GM19035 (cell line): Measurements from ENCODE around the gene PSMD6.
A peak's percentile ranks its signal among the peaks of the same experiment; 100 is the strongest.

Experiments used
- ATAC-seq: cut with Tn5 transposase; IDR thresholded peaks from one replicate; pipeline ENCODE4 v1.9.1; 2021; ENCODE audit not compliant: unreplicated experiment

Gene PSMD6

DNA sequence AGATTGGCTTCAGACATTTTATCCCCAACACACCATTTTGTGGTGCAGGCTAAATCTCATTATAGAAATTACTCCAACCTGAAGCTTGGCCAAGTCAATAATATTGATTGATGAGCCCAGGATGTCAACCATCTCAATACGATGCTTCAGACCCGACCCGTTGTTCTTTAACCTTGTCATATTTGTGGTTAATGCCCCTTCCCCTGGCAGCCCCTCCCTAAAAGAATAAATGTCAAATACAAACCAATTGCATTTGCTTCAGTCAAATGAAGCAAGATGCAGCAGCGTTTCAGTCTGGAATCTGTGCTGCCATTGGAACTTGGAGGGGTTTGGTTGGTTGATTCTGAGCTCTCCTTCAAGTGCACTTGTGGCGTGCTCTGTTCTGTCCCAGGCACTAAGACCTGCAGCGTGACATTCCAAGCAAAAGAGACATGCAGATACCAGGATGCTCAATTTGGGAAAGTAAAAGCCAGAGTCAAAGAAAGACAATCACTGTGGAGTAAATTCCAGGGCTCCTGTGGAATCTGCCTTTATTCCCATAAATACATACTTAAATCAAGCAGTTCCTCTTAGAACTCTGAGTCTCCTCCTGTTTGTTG lies 23.8 kb upstream of the PSMD6 start:
- no peak for ATAC-seq

DNA sequence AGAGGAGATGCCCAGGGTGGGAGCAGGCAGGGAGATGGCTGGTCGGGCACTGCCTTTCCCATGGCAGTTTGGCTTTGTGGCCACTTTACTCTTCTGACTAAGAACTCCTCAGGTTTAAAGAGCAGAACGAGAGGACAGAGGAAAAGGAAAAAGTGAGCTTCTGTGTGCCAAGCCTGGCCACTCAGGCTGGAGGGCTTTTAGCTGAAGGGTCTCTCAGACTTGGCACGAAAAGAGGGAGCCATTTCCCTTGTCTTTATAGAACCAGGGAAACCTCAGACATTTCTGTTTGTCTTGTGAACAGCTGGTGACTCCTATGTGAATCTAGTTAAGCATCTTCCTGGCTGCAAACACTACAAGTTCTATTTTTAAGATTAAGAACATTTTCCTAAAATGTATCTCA lies 23.3 kb upstream of the PSMD6 start:
- no peak for ATAC-seq

DNA sequence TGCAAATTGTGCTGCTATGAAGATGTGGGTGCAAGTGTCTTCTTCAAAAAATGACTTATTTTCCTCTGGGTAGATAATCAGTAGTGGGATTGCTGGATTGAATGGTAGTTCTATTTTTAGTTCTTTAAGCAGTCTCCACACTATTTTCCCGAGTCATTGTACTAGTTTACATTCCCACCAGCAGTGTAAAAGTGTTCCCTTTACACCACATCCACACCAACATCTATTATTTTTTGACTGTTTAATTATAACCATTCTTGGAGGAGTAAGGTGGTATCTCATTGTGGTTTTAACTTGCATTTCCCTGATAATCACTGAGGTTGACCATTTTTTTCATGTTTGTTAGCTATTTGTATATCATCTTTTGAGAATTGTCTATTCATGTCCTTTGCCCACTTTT lies 19.7 kb upstream of the PSMD6 start:
- ATAC-seq = no peak

DNA sequence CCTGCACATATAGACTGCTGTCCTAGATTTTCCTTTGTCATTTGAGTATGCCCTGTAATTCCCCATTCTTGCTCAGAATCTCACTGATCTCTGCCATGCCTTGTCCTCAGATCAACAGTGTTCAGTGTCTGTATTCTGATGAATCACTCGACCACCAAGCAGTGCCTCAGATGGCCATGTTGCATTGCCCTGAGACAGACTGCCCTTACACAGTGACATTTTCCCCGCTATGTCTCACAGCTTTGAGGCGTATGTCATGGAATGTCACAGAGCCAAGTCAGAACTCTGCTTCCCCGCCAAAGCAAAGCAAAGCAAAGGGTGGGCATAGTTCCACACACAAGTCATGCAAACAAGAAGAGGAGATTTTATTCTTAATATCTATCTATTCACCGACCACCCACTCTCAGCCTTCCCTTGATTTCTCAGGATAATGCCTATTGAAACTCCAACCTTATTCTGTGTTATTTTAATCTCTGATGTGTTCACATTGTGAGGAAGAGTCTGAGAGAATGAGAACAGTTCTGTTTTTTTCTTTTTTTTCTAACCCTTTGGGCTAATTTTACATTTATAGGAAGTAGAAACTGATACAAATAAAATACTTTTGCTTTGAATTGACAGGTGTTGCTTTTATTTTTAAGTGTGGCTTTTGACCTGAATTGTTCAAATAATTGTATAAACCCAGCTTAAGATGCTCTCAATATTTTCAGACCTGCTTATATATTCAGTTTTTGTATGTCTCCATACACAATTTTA lies 16.9 kb upstream of the PSMD6 start:
- ATAC-seq = no peak

DNA sequence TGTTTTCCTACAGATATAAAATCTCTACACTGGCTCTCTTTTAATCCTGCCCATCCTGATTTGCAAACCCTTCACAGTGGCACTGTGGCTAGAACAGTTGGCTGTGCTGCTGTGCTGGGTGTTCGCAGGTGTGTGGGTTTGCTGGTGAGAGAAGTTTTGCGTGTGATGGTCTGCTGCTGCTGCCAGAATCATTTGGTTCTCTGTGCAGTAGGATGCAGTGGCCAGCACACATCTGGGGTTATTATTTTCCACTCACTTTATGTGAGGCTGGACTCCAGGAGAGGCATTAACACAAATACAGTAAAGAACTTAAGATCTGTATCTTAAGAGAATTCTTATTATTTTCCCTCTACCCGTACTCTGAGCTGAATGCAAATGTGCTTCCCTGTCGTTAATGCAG lies 16.0 kb upstream of the PSMD6 start:
- ATAC-seq = no peak

DNA sequence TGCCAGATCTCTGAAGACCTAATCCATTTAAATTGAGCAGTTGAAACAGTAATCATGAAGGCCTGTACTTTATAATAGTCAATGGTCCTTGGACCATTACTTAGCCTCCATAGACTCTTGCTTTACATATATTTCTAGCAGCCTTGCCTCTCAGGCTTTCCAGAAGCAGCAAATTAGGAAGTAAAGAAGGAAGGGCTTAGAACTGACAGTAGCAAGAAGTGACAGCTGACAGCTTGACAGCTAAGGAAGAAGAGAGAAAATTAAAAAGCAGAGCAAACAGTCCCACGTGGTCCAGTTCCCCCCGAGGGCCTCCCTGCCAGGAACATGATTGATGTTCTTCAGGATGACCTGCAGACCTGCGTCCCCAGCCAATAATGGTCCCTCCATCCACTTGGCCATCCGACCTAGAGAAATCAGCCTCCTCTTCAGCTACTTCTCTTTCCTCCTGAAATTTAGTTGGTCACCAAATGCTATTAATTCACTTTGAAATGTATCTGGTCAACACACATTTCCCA lies 15.0 kb upstream of the PSMD6 start:
- ATAC-seq = no peak

DNA sequence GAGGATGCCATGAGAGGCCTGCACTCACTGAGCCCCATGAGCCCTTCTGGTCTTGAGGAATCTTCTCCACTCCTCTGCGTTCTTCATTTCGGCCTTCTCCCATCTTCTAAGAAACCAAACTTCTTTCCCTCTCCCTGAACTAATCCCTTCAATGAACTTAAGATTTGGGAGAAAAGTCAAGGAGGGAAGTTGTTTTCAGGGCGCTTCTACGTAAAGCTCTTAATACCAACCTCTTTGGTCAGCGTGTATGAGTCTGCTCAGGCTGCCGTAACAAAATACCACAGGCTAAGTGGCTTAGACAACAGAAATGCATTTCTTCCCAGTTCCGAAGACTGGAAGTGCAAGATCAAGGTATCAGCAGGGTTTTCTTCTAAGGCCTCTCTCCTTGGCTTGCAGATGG lies 13.8 kb upstream of the PSMD6 start:
- no peak for ATAC-seq

DNA sequence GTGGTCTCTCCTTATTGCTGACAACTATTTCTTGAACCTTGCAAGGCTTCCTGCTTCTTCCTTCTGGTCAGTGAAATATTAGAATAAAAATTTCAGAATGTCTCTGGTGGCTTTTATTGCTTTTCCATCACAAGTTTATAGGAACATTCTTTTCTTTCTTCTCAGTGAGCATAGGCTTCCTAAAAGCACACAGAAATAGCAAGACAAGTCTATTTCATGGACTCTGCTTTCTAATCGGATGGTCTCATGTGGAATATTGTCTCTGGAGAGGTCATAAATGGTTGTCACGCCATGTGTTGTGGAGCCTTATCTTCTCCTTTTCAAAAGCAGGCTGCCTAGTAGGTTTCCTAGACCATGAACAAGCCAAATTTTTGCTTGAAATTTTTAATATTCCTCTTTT lies 9.8 kb upstream of the PSMD6 start:
- no peak for ATAC-seq

DNA sequence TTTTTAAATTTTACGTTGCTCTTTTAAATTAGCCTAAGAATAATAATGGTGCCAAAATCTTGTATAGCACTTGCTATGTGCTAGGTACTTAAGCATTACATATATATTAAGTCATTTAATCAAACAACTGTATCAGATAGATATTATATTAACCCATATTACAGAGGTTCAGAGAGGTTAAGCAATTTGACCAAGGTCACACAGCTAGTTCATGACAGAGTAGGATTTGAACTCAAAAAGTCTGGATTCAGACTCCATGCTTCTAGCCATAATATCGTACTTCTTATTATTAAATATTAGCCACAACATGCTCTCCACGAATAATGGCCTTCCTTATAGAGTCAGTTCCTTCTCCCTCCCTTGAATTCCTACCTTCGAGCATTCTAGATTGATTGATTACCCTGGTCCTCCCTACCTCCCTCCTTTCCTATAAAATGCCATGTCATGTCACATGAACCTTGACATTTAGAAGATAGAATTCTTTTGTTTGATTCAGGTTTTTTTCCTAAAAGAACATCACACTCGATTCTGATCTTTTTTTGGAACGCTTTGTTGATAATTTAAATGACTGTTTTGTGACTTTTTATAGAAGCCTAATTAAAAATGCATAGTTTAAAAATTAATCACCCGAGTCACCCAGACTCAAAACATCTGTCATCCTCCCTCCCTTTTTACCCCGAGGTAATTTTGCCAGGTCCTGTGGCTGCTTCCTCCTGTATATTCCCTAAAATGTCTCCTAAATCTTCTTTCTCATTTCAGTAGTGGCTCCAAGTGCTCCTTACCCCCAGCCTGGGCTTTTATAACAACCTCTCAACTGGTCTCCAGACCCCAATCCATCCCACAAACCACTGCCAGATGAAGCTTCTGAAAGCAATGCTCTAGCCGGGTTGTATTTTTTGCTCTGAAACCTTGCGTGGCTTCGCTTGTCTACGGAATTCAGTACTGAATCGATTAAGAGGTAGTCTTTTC lies 8.5 kb upstream of the PSMD6 start:
- ATAC-seq = no peak

DNA sequence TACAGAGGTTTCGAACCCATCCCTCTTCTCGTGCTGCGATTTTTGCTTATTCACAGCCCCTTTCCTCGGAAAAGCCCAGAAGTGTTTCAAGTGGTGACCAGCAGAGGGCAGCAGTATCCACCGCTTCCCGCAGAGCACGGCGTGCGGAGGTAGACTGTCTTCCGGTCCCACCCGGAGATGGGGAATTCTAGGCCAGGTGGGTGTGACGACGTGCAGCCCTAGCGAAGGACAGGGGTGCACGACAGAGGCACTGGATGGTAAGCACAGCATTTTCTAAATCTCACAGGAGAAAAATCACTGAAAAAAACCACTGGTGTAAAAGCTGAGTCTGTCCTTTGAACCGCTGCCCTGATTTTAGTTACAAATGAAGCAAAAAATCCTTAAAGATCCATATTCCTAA lies 7.4 kb upstream of the PSMD6 start:
- peak; percentile 94 for ATAC-seq

DNA sequence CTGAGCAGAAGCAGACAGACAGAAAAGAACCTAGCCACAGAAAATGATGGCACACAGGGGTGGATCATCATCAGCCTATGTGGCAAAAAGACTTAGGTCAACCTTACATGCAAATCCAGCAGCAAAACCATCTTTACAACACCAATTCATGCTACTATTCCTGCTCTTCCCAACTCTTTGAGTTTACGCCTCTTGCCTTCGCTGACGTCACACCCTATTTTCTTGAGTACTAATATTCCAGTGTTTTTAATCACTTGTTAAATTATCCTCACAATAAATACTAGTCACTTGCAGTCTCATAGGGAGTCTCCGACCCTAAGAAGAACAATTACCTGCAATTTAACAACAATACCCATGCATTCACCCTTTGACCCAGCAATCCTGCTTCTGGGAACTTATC lies 6.0 kb upstream of the PSMD6 start:
- no peak for ATAC-seq

DNA sequence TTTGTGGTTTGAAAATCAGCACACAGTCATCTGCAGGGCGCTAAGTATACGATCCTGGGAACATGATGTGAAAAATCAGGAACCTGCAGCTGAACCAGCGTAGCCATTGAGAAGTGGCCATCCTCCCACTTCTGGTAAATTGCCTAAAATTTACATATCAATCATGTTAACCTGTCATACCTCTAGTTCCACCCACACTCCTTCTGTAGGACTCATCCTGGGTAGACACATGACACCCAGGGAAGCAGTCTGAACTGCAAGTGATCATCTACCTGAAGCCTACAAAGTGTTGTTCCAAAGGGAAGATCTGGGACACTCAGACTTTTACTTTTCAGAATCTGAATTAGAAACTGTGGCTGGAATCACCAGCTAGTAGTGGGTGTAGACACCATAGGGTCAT lies 5.5 kb upstream of the PSMD6 start:
- ATAC-seq = no peak

DNA sequence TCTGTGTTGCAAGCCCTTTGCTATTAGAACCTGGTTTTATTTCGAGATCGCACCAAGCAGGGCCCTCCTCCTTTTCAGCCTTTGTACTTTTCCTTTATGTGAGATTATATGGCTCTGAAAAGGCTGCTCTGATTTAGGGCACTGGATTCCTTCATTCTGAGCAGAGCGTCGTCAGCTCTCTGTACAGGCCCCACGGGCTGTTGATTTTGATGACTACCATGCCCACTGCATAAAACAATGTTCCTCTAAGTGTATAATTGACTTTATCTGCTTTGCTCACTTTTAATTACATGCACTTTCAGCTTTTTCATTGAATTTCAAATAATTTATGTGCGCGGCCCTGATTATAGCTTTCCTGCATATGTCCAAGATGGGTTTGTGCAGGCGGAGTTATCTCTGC lies 4.4 kb upstream of the PSMD6 start:
- ATAC-seq = no peak

DNA sequence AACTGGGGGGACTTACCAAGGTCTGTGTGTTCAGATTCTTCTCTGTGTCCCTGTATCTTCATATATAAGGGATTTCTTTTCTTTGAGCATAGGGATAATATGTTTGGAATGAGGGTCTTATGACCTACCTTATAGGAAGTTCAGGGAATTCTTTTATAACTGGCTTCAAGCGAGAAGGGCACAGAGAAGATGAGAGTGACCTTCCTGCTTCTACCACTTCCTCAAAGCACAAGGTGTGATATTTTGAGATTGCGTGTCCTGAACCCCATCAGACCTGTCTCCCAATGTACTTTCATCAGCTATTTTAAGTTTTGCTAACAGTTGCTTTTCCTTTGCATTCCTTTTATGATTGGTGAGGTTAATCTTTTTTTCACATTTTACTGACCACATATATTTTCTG lies 3.1 kb upstream of the PSMD6 start:
- no peak for ATAC-seq

DNA sequence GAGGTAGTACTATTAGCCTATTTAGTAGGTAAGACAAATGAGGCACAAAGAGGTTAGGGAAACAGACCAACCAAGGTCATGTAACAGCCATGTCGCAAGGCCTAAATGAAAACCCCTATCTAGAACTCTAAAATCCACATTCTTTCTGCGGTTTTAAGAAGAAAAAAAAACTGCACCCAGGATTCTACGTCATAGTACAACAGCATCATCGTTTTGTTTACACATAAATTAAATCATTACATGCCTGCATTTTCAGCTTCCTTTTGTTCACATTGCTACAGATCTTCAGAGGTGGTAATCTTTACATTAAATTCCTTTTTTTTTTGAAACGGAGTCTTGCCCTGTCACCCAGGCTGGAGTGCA lies 548 bp upstream of the PSMD6 start:
- no peak for ATAC-seq

DNA sequence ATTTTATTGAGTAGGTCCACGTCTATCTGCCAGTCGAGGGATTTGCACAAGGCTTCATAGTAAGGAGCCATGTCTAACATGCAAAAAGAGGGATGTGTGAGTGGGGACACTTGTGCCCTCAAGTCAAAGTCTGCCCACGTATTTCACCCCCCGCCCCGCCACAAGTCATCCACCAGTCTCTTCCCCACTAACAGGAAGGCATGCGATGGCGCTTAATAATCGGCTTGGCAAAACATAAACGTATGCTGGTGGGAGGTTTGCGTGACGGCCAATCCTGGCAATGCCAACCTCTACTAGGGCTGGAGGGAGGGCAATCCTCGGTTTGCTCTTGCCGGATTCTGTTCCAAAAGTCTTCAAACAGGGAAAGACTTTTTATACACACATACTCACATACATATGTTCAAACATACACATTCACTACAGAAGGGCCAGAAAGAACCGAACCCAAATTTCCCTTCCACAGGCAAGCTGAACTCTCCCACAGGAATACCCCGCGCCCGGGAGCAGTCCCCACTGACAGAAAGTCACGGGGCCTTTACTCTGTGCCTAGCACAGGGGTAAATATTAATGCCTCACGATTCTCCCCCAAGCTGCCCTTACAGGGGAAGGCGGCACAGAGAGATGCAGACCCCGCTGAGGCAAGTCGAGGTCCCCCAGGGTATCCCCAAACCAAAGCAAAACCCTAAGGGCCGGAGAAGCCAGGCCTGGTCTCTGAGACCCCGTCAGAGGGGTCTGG lies 675 bp downstream of the PSMD6 start:
- peak; percentile 18 for ATAC-seq

DNA sequence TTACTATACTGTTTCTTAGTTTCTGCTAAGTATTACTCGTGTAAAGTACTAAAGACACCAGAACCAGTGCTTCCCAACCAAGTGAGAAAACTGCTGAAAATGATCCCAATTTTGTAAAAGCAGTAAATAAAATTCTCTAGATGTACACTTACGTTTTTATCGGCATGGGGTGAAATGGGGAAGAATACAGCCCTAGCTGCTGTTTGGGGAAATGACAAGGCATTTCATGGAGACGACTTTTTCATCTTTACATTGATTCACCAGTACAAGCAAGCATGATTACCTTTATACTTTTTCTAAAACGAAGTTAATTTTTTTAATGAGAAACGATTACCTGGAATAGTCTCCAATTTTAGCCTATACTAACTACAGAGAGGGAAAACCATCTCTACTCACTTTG lies 1.4 kb downstream of the PSMD6 start:
- no peak for ATAC-seq

DNA sequence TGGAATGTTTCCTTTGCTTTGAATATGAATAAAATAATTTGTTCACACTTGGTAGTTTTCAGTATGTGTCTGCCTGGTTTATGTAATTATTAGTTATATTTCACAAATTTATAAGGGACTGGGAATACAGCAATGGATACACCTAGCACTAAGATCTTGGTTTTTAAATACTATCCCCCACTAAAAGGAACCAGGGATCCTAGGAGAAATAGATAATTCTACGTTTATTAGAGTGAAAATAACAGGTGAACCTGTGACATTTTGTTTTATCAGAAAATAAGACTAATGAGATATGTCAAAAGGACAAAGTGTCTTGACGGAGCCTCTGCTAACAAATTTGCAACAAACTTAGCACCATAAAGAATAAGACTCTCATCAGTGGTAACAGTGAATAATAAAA lies 3.4 kb downstream of the PSMD6 start:
- ATAC-seq = no peak

DNA sequence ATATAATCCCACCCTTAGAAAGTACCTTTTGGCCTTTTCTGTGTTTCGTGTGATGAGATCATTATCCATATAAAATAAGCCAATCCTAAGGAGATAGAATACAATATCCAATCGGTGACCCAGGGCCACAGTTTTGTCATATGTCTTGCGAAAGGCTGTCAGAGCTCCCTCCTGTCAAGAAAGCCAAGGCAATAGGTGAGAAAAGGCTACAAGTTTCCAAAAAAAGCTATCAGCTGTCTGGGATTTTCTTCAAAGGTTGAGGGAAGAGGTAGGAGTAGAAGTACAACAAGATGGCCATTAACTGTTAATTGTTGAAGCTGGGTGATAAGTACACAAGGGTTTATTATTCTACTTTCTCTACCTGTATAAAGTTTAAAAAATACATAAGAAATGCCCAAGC lies 4.0 kb downstream of the PSMD6 start:
- ATAC-seq = no peak

DNA sequence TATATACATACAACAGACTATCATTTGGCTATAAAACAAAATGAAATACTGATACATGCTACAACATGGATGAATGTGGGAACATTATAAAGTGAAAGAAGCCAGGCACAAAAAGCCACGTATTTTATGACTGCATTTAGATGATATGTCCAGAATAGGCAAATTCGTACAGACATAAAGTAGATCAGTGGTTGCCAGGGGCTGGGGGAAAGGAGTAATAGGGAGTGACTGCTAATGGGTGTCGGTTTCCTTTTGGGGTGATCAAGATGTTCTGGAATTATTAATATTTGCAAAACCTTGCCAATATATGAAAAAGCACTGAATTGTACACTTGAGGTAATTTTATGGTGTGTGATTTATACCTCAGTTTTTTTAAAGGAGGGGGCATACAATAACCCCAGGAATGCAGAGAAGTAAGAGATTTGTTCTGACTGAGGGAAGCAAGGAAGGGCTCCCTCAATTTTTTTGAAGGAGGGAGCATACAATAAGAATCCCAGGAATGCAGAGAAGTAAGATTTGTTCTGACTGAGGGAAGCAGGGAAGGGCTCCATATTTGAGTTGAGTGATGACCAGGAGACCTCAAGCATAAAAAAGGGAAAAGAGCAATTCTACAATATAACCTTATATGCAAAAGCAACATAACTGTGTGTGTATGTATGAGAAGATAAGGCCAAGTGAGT lies 6.2 kb downstream of the PSMD6 start:
- no peak for ATAC-seq

DNA sequence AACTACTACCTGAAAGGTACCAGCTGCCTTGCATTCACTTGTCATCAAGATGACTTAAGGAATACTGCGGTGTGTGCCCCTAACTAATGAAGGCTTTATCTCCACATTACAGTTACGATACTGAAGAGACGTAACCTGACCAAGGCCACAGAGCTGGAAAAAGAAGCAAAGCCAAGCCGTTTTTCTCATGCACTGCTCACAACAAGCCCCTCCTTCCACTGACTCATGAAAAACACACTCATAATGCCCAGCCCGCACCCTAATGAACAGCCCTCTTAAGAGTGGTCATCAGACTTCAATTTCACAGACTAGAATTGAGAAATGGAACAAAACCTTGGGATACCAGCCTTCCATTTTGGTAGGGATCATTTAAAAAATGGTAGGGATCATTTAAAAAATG lies 11.6 kb downstream of the PSMD6 start:
- ATAC-seq = no peak
